Naive B cell (primary cell): ENCODE measurements around the gene ZDHHC23. TPM values are rescaled to one million over a fixed set of nuclear protein-coding genes. Genes with fewer than 3 reads are reported as not detected.

Experiments
- ATAC-seq, 2 donors: fragments of 150-1000 bp; cut with Tn5 transposase; 2 replicates each; pipeline ENCODE4 v1.10.0; 2021; ENCODE audit warnings: low read depth in 2 of 2, mild to moderate bottlenecking in 2 of 2, moderate library complexity in 2 of 2
- DNase-seq: peaks from one replicate; pipeline ENCODE4 v3.0.0; 2022
- H3K27ac Mint-ChIP-seq, 6 donors: one replicate each; pipeline ENCODE4 v1.8.0; 2020 to 2022; ENCODE audit warnings: mild to moderate bottlenecking in 6 of 6, mixed read lengths in 6 of 6, moderate library complexity in 5 of 6, inconsistent platforms in 2 of 6
- H3K27me3 Mint-ChIP-seq, 3 donors: one replicate each; pipeline ENCODE4 v1.8.0; 2021 to 2022; ENCODE audit warnings: mixed read lengths in 3 of 3, mild to moderate bottlenecking in 1 of 3
- H3K36me3 Mint-ChIP-seq, 2 donors: one replicate each; pipeline ENCODE4 v1.8.0; 2020 to 2022; ENCODE audit warnings: mixed read lengths in 2 of 2, inconsistent platforms in 1 of 2, mild to moderate bottlenecking in 1 of 2
- H3K4me1 Mint-ChIP-seq, 3 donors: one replicate each; pipeline ENCODE4 v1.8.0; 2020 to 2022; ENCODE audit warnings: mixed read lengths in 3 of 3, inconsistent platforms in 1 of 3, mild to moderate bottlenecking in 1 of 3, moderate library complexity in 1 of 3
- H3K4me3 Mint-ChIP-seq, 8 donors: one replicate each; pipeline ENCODE4 v1.8.0; 2020 to 2022; ENCODE audit warnings: mild to moderate bottlenecking in 8 of 8, mixed read lengths in 8 of 8, moderate library complexity in 8 of 8, inconsistent platforms in 2 of 8
- H3K9me3 Mint-ChIP-seq, 7 donors: one replicate each; pipeline ENCODE4 v1.8.0; 2020 to 2022; ENCODE audit warnings: mixed read lengths in 7 of 7, mild to moderate bottlenecking in 5 of 7, inconsistent platforms in 2 of 7, moderate library complexity in 1 of 7
- polyA plus RNA-seq, 6 donors: library from polyadenylated mRNA; unstranded; fragments of 300-500 nt; fragmentation: Illumina TruSeq; gene quantifications; one replicate each; pipeline ENCODE4 v1.2.3, GENCODE V29; 2021; ENCODE audit warnings: low read depth in 6 of 6

ZDHHC23 gene
- polyA plus RNA-seq, 6 donors from 2014 or later, result 1.1 to 9.1 (median 6.7) TPM

- Mint-ChIP-seq H3K27ac (peak overlapping the region in 5 of 6 donors; percentile 8 to 86 (median 59)), H3K36me3 (peaks cover 28 to 51% of the 10 kb centered on the region in 2 donors), H3K27me3 (no peaks in the 10 kb centered on the region), H3K4me1 (peaks cover 16 to 20% (median 18%) of the 10 kb centered on the region in 3 donors), H3K9me3 (no peaks in the 10 kb centered on the region), H3K4me3 (no peak overlapping the region)
- ATAC-seq (no peak), DNase-seq (no peak)
Observed at GRCh38 chr3:113954091-113954685, 6.4 kb downstream of the ZDHHC23 start.

DNA sequence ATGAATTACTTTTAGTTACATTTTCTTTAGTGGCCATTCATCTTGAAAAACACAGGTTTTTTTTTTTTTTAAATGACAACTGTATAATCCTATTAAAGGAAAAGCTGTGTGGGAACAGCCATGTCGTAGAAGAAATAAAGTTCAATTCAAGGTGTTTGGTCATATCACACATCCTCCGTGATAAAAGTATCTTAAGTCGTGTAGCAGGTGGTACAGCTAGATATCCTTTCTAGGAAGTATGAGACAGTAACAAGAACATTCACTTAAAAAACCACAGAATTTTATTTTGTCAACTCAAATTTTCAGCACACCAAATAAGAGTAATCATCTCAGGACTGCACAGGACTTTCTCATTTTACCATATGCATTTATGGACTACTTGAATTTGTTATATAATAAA is 16.1 kb downstream of the ZDHHC23 start:
- peak overlapping the region in 1 of 6 donors; percentile 66 for H3K27ac Mint-ChIP-seq
- DNase-seq (no peak), ATAC-seq (no peak)
- no peaks in the 10 kb centered on the region for H3K27me3 Mint-ChIP-seq
- peaks cover 22 to 42% of the 10 kb centered on the region in 2 donors for H3K36me3 Mint-ChIP-seq
- no peak overlapping the region for H3K4me3 Mint-ChIP-seq
- no peaks in the 10 kb centered on the region for H3K4me1 Mint-ChIP-seq
- no peaks in the 10 kb centered on the region for H3K9me3 Mint-ChIP-seq

DNA sequence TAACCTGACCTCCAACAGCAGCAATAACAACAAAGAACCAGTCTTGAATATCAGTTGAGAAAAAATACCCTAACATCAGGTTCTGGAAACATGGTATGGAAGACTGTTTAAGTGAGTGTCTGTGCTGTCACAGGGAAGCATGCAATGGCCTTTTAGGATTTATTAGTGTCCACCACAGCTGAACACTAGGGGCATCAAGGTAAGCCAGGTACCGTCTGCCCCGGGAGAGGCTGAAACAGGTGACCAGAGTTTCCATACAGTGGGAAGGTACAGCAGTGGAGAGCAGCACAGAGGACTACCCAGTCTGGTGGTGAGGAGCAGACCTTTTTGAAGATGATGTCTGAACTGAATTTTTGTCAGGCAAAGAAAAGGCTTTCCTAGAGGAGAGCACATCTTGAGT is 18.4 kb downstream of the ZDHHC23 start:
- no peak overlapping the region for H3K4me3 Mint-ChIP-seq
- DNase-seq (no peak), ATAC-seq (no peak)
- H3K27me3 Mint-ChIP-seq, result no peaks in the 10 kb centered on the region
- H3K36me3 Mint-ChIP-seq, result peaks cover 12 to 25% of the 10 kb centered on the region in 2 donors
- peak overlapping the region in 5 of 6 donors; percentile 32 to 85 (median 49) for H3K27ac Mint-ChIP-seq
- peaks cover 0 to 2% (median 0%) of the 10 kb centered on the region in 7 donors for H3K9me3 Mint-ChIP-seq
- no peaks in the 10 kb centered on the region for H3K4me1 Mint-ChIP-seq

- DNase-seq (no peak), ATAC-seq (no peak)
- H3K4me3 Mint-ChIP-seq, result no peak overlapping the region
- no peaks in the 10 kb centered on the region for H3K27me3 Mint-ChIP-seq
- H3K4me1 Mint-ChIP-seq, result peaks cover 4 to 13% (median 9%) of the 10 kb centered on the region in 3 donors
- H3K36me3 Mint-ChIP-seq, result peaks cover 33 to 47% of the 10 kb centered on the region in 2 donors
- peaks cover 11 to 29% (median 27%) of the 10 kb centered on the region in 7 donors for H3K9me3 Mint-ChIP-seq
- peak overlapping the region in 3 of 6 donors; percentile 1 to 26 (median 4) for H3K27ac Mint-ChIP-seq
Observed at GRCh38 chr3:113968986-113969385, 21.2 kb downstream of the ZDHHC23 start.

- ATAC-seq, result no peak
- H3K4me3 Mint-ChIP-seq, result no peak overlapping the region
- no peaks in the 10 kb centered on the region for H3K27me3 Mint-ChIP-seq
- peaks cover 41 to 66% of the 10 kb centered on the region in 2 donors for H3K36me3 Mint-ChIP-seq
- no peak for DNase-seq
- H3K27ac Mint-ChIP-seq, result peak overlapping the region in 4 of 6 donors; percentile 27 to 89 (median 69)
- H3K9me3 Mint-ChIP-seq, result peaks cover 12 to 24% (median 19%) of the 10 kb centered on the region in 7 donors
- H3K4me1 Mint-ChIP-seq, result peaks cover 18 to 21% (median 21%) of the 10 kb centered on the region in 3 donors
Observed at GRCh38 chr3:113977822-113978221, 30.0 kb downstream of the ZDHHC23 start.

- Mint-ChIP-seq H3K4me3 (no peak overlapping the region), H3K4me1 (peaks cover 32 to 42% (median 36%) of the 10 kb centered on the region in 3 donors), H3K36me3 (peaks cover 33 to 55% of the 10 kb centered on the region in 2 donors), H3K27me3 (no peaks in the 10 kb centered on the region), H3K27ac (peak overlapping the region in 3 of 6 donors; percentile 56 to 75 (median 67)), H3K9me3 (peaks cover 0 to 3% (median under 1%) of the 10 kb centered on the region in 7 donors)
- ATAC-seq, result no peak
- no peak for DNase-seq
Observed at GRCh38 chr3:113979916-113980315, 32.1 kb downstream of the ZDHHC23 start.

DNA sequence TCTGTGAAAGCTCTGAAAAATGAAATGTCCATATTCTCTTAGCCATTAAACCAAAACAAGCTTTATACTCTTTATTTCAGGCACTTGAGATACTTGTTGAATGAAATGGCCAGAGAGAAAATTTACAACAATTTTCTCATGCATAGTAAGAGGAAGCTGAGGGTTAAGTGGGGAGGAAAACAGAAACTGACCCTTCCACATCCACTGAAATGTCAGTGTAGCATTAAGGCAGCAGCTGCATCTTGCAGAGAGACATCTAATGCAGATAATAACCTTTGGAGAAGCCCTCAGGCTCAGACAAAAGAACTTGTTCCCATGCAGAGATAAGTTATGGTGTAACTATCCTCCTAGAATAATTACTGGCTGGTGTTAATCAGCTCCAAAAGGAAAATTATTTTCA is 34.0 kb downstream of the ZDHHC23 start:
- Mint-ChIP-seq H3K4me3 (peak overlapping the region in 5 of 8 donors; percentile 13 to 44 (median 35)), H3K36me3 (peaks cover 33 to 57% of the 10 kb centered on the region in 2 donors), H3K9me3 (peaks cover 0 to 1% (median 0%) of the 10 kb centered on the region in 7 donors), H3K4me1 (peaks cover 49 to 60% (median 55%) of the 10 kb centered on the region in 3 donors), H3K27ac (peak overlapping the region in 4 of 6 donors; percentile 54 to 99 (median 80)), H3K27me3 (no peaks in the 10 kb centered on the region)
- no peak for ATAC-seq
- DNase-seq, result no peak

DNA sequence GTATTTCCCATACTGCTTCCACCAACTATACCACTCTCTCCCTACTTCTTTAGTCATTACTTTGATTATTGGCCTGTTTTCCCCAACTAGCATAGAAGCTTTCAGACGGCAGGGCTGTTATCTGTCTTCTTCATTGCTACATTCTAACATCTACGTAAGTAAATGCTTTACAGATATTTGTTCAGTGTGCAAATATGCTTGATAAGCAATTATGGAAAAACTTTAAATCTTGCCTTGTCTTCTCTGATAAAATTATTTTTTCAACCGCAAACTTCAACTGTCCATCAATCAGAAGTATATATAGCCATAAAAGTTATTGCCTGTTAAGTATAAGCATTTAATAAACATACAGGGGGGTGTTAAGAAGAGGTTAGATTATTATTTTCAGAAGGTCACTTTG is 35.7 kb downstream of the ZDHHC23 start:
- Mint-ChIP-seq H3K4me3 (peak overlapping the region in 1 of 8 donors; percentile 16), H3K4me1 (peaks cover 51 to 58% (median 57%) of the 10 kb centered on the region in 3 donors), H3K27ac (peak overlapping the region in 5 of 6 donors; percentile 35 to 99 (median 85)), H3K27me3 (no peaks in the 10 kb centered on the region), H3K9me3 (peaks cover 0 to 1% (median 0%) of the 10 kb centered on the region in 7 donors), H3K36me3 (peaks cover 31 to 51% of the 10 kb centered on the region in 2 donors)
- ATAC-seq (no peak), DNase-seq (no peak)

DNA sequence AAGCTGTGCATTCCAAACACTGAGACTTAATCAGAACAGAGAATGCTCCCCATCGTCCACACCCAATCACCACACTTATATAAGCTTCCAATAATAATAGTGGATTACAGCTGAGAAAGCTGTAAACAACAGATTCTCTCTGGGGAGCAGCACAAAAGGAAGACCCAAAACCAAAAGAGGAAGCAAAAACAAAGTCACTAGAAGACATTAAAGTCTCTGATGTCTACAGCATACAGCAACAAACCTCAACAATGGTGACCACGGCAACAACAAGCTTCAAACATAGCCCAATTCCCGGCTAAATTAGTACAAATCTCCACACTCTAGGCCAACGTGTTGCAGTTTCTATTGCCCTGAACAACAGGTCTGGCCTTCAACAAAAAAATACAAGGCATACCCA is 37.7 kb downstream of the ZDHHC23 start:
- peak overlapping the region; percentile 97 to 100 (median 99) for H3K27ac Mint-ChIP-seq
- H3K9me3 Mint-ChIP-seq, result peaks cover 0 to 1% (median 0%) of the 10 kb centered on the region in 7 donors
- H3K4me1 Mint-ChIP-seq, result peaks cover 55 to 58% (median 57%) of the 10 kb centered on the region in 3 donors
- H3K27me3 Mint-ChIP-seq, result no peaks in the 10 kb centered on the region
- peaks cover 24 to 31% of the 10 kb centered on the region in 2 donors for H3K36me3 Mint-ChIP-seq
- H3K4me3 Mint-ChIP-seq, result peak overlapping the region; percentile 4 to 89 (median 74)
- peak; percentile 76 for DNase-seq
- ATAC-seq, result peak; percentile 92

- peak; percentile 86 for DNase-seq
Observed at GRCh38 chr3:114005481-114005880, 57.7 kb downstream of the ZDHHC23 start.

DNA sequence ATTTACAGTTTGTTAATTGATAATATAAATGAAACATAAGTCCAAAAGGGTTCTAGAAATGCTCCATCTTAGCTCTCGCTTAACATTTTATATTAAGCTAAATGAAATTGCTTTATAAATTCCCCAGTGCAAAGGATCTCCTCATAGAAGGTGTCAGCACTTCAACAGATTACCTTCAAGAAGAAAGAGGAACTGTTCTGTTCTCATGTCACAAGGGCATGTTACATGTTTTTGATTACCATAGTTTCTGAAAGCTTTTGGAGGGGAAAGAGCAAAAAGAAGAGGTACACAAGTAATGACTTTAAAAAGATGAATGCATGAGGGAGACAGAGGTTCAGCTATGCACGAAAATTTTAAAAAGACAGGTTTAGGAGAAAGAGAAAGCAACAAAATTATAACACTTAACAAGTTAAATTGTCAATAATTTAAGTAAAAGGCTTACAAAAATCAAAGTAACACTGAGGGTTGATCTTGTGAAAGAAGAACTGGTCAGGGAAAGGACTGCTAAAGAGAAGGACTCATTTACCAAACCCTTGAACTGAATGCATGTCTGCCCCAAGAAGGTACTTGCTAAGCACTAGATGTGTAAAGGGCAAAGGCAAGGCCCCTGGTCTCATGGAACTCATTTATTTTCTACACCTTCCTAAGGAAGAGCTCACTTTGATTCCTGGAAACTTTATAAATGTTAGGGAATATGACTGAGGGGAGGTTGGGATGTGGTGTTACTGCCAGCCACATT is 63.4 kb downstream of the ZDHHC23 start:
- no peaks in the 10 kb centered on the region for H3K27me3 Mint-ChIP-seq

More at GRCh38 chr3:114005481-114005880, 57.7 kb downstream of the ZDHHC23 start:
- peak overlapping the region; percentile 70 to 89 (median 82) for H3K4me3 Mint-ChIP-seq
- peak overlapping the region; percentile 91 to 99 (median 96) for H3K27ac Mint-ChIP-seq
- H3K9me3 Mint-ChIP-seq, result peaks cover 0 to 2% (median 0%) of the 10 kb centered on the region in 7 donors
- no peaks in the 10 kb centered on the region for H3K27me3 Mint-ChIP-seq
- peak; percentile 96 for ATAC-seq
- peaks cover 30 to 50% (median 37%) of the 10 kb centered on the region in 3 donors for H3K4me1 Mint-ChIP-seq
- peaks cover 9 to 13% of the 10 kb centered on the region in 2 donors for H3K36me3 Mint-ChIP-seq

More for the DNA sequence above, 63.4 kb downstream of the ZDHHC23 start:
- ATAC-seq, result peak; percentile 93 to 95
- Mint-ChIP-seq H3K36me3 (no peaks in the 10 kb centered on the region), H3K4me1 (peaks cover 16 to 31% (median 30%) of the 10 kb centered on the region in 3 donors), H3K4me3 (peak overlapping the region; percentile 38 to 89 (median 68)), H3K9me3 (no peaks in the 10 kb centered on the region), H3K27ac (peak overlapping the region; percentile 87 to 94 (median 92))
- peak; percentile 63 for DNase-seq
